Left forelimb (tissue), 1 donor: ENCODE data around the gene BRD9.
"Not testable (repeated sequence)": the region's sequence is repeated elsewhere in the genome, so short reads cannot be mapped to it uniquely, and the experiment has no call there.

Experiments used
- DNase-seq: peaks from one replicate; pipeline ENCODE4 v3.0.0-alpha.2; 2018; ENCODE audit warnings: low spot score

Gene BRD9

DNA sequence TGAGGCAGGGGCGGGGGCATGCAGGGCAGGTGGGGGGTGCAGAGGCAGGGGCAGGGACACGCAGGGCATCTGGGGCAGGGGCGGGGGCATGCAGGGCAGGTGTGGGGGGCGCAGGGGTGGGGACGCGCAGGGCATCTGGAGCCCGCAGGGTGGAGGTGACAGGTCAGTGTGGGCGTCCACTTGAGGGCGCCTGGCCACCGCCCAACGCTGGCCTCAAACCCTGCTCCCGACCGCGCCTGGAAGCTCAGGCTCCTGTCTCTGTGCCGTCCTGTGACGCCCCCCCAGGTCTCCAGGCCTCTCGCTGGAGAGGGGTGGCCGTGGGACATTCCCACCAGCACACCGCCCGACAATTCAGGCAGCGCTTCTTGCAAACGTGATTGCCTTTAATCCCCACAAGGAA is 48.7 kb downstream of the BRD9 start:
- DNase-seq = not testable (repeated sequence)

DNA sequence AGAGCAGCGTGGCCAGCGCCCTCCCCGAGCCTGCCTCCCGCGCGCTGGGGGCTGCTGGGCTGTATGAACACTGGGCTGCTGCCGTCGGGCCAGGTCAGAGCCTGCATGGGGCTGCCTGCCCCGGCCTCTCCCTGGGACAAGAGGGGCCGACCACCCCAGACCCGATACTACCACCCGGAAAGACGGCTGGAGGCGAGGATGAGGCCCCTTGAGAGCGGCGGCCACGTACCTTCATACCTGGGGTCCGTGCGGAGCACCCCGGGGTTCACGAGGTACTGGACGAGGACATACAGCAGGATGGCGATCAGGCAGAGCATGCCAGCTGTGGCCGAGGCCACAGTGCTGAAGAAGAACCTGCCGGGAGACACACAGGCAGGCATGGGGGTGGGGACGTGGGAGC is 49.2 kb downstream of the BRD9 start:
- DNase-seq = not testable (repeated sequence)

DNA sequence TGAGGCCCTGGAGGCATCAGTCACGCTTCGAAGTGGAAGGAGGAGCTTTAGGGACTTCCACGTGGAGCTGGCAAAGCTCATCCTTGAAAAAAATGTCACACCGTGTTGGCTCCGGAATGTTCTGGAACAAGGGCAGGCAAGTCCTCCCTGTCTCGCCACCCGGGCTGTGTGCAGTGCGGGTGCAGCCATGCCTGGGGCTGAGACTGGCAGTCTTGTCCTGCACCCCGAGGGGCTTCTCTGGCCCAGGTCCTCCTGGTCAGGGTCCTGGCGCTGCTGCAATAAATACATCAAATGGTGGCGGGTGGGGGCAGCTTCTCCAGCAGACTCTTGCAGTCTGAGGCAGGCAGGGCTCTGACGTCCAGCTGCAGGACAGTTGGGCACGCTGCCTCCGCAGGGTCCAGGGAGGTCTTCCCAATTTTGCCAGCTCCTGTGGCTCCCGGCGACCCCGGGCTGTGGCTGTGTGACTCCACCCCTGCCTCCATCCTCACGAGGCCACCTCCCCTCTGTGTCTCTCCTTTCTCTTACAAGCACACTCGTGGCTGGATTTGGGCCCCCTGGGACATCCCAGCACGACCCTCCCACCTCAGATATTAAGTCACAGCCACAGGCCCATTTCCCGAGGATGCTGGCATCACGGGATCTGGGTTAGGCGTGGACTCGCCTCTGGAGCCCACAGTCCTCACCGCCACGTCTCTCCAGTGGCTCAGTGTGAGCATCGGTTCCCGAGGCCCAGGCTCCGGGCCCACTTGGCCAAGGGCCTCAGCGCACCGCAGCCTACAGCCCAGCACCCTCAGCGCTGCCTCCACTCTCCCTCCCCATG is 50.0 kb downstream of the BRD9 start:
- DNase-seq = not testable (repeated sequence)

DNA sequence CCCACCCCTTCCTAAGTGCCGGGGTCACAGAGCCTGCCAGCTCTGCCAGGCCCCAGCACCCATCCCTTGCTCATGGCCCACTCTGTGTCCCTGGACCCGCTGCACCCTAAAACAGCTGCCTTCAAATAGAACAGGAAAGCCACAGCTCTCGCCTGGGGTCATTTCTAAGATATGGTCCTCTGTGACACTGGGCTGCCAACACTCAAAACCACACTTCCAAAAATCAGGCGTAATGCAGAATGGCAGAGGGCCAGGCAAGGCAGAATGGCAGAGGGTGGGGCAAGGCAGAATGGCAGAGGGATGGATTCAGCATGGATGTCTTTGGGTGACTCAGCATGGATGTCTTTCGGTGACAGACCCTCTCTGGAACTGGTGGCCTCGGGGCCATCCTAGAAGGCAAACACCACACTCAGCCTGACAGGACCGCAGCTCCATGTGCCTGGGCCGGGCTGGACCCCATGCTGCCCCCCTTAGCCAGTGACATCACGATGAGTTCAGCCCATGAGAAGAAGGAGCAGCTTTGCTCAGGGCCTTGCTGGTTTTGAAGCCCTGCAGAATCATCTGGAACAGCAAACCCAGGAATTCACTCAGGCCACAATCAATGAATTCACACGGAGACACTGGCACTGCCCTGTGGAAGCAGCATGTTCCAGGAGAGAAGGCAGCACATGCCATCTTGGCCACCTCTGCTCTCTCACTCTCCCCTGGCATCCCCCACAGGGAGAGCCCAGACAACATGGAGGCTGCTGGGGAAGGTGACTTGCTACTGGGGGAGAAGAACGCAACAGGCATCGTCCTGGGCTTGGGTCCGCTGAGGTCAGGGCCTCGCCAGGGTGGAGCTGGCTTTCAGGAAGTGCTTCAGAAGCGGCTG is 50.8 kb downstream of the BRD9 start:
- DNase-seq = not testable (repeated sequence)

DNA sequence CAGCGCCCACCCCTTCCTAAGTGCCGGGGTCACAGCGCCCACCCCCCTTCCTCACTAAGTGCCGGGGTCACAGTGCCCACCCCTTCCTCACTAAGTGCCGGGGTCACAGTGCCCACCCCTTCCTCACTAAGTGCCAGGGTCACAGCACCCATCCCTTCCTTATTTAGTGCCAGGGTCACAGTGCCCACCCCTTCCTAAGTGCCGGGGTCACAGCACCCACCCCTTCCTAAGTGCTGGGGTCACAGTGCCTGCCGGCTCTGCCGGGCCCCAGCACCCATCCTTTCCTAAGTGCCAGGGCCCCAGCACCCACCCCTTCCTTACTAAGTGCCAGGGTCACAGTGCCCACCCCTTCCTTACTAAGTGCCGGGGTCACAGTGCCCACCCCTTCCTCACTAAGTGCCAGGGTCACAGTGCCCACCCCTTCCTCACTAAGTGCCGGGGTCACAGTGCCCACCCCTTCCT is 51.6 kb downstream of the BRD9 start:
- peak; percentile 58 for DNase-seq

DNA sequence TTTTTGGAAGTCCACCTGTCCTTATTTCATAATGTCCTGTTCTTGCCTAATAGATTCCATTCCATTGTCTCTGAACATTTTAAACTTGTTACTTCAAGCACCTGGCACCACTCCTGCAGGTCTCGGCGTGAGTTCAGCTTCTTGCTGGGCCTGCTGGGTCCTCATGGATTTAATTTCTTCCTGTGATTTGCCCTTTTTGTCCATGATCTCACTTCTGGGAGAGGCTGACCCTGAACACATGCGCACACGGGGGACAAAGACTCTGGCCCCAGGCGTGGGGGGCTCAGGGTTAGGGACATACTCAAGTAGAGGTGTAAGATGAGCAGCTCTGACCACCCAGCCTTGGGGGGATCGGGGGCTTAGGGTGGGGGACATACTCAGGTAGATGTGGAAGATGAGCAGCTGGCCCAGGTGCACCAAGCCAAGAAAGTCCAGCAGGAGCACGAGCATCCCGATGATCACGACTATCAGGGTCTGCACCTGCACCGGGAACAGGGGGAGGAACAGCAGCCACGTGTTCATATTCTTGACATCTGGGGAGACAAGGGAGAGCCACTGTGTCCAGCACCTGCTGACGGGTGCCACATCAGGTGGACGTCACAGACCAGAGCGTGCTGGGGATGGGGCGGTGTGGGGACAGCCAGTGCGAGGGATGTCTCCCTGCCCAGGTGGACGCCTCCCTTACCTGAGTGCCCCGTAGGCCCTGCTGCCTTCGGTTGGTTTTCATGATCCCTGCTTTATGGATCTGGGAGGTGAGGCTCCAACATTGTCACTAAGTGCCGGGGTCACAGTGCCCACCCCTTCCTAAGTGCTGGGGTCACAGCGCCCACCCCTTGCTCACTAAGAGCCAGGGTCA is 52.3 kb downstream of the BRD9 start:
- peak; percentile 68 for DNase-seq

DNA sequence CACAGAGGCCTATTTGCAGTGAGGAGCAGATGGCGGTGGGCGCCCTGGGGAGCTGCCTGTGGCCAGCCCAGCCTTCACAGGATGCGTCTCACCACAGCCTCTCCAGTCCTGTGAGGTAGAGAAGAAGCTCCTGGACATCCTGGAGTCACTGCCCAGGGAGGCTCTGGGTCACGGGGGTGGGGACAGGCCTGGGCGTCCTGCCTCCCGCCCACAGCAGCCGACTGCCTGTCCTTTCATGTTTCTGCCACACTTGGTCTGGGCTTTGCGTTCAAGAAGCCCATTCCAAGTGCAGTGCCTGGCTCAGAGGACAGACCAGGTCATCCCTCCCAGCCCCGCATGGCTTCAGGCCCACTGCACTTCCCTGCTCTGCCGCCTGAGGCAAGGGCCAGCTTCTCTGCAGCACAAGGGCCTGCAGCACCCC is 54.2 kb downstream of the BRD9 start:
- DNase-seq = not testable (repeated sequence)

DNA sequence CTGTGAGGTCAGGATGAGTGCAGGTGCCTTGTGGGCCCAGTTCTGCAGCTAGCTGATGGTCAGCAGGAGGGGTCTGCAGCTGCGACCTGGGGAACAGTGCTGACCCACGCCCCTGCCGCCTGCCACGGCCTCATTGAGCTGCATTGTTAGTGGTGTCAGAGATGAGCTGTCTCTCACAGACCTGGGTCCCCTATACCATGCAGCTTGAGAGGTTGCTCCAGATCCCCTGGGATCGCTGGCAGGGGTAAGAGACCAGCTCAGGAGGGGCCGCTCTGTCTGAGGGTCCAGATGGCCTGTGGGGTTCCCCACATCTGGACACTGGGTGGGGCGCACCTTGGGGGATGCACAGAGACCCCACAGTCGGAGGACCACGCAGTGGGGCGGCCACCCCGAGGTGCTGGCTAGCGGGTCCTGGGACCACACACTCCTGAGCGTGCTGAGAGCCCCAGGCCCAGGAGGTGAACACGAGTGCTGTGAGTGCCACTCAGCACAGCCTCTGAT is 54.9 kb downstream of the BRD9 start:
- DNase-seq = not testable (repeated sequence)

DNA sequence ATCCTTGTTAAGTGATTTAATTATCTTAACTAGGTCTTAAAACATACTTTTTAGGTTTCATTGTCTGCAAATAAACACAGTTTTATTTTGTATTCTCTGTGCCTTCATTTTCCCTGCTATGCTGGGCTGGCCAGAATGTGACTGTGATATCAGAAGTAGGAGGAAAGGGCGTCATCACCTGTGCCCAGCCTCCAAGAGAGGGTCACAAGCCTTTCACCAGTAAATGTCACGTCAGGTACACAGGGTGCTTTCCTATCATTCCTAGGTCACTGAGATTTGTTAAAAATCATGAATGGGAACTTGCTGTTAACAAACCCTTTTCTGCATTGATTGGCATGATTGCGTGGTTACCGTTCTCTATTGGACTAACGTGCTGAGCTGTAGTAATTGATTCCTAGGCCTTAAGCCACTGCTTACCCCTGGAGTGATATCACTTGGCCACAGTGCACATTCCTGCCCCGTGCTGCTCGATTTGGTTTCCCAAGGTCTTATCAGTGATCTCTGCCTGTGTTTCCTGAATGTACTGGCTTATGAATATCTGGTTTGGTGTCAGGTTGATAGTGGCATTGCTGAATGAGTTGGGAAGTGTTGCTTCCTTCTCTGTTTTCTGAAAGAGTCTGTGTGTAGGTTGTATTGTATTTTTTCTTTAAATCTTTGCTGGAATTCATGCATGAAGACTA is 56.5 kb downstream of the BRD9 start:
- not testable (repeated sequence) for DNase-seq

DNA sequence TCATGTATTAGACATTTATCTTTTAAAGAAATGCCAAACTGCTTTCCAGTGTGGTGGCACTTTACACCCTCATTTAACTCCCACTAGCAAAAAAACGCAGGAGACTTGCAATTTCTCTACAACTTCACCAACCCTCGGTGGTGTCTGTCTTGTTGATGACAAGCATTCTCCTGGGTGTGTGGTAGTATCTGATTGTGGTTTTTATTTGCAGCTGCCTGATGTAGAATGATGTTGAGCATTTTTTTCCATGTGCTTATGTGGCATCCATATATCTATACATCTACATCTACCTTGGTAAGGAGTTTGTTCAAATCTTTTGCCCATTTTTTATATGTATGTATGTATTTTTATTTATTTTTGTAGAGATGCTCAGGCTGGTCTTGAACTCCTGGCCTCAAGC is 58.6 kb downstream of the BRD9 start:
- not testable (repeated sequence) for DNase-seq

DNA sequence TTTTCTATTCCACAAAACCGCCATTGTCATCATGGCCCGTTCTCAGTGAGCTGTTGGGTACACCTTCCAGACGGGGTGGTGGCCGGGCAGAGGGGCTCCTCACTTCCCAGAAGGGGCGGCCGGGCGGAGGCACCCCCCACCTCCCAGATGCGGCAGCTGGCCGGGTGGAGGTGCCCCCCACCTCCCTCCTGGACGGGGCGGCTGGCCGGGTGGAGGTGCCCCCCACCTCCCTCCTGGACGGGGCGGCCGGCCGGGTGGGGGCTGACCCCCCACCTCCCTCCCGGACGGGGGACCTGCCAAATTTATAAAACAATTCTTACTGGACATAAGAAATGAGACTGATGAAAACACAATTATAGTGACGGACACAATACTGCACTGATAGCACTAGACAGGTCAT is 64.4 kb downstream of the BRD9 start:
- not testable (repeated sequence) for DNase-seq

DNA sequence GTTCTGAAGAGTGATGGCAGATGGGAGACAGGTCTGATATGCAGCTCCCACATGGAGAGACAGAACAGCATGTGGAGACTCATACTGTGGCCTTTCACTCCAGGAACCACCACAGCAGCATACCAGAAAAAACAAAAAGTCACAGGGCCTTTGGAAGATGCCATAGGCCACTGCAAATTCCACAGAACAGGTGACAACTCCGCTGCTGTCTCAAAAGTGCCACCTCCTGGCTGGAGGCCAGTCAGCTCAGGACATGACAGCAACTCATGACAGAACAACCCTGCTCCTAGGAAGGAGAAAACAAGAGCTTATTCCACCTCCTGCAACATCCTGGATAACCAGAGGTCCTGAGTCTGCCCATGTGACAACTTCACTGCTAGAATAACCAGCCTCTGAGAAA is 67.1 kb downstream of the BRD9 start:
- DNase-seq = not testable (repeated sequence)

DNA sequence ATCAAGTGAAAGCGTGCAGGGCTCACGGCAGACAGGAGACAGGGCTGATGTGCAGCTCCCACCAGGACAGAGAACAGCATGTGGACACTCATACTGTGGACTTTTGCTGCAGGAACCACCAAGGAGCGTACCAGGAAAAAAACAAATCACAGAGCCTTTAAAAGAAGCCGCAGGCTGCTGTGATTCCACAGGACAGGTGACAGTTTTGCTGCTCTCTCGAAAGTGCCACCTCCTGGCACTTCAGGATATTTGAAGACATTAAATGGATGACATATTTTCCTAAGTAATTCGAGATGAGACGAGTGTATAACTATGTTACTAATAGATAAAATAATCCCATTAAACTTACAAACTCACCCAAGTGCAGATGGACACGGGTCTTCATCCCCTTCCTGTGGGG is 71.1 kb downstream of the BRD9 start:
- no peak for DNase-seq

DNA sequence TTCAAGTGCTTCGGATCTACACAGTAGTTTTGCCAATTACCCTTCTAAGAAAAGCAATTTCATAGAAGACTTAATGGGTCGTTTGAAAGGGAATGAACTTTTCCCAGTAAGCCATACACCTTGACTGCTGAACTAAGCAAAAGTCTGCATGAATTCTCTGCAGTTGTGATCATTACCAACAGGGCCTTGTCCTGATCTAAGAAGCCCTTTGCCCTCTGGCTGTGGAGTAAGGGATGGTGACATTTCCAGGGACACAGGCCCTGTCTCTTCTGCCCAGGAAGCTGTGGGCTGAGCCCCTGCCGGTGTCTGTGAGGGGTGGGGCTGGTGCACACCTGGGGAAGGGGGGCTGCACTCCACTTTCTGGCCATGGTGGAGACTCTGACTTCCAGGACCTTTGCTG is 72.4 kb downstream of the BRD9 start:
- DNase-seq = no peak

DNA sequence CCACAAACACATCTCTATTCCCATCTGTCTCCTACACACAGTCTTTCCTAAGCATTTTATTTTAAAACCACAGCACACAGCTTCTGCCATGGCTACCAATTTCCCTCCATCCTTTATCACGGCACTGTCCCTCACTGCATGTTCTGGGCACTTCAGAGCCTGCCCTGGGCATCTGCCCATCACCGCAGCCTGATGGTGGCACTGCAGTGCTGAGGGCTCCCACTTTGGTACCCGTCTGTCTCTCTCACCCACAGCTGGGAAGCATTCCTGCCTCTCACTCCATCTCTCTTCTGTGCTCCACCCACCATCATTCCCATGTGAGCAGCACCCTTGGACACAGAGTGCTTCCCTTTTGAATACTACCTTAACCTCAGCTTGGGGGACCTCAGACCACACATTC is 73.5 kb downstream of the BRD9 start:
- no peak for DNase-seq

DNA sequence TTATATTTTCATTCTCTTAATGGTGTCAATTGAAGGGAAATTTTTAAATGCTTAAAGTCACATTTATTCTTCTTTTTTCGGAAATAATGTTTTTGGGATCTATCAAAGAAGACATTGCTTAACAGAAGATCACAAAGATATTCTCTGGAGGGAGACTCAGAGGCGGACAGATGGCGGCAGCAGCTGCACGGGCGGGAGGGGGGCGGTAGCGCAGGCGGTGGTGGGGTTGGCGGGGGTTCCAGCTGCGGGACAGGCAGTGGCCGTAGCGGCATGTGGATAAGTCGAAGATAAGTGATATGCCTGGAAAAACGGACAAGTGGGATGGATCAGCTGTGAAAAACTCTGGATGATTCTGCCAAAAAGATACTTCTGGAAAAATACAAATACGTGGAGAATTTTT is 76.4 kb downstream of the BRD9 start:
- no peak for DNase-seq

DNA sequence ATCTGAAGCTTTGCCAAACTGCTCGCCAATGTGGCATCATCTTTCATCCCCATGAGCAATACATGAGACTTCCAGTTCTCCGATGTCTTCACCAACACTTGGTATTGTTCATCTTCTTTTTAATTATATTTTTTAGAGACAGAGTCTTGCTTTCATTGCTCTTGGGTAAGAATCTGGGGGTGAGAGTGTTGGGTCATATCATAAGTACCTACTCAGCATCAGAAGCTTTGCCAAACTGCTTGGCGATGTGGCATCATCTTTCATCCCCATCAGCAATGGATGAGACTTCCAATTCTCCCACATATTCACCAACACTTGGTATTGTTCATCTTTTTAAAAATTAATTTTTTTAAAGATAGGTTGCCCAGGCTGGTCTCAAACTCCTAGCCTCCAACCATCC is 77.2 kb downstream of the BRD9 start:
- no peak for DNase-seq
